Measurements from ENCODE around the gene VEPH1. TPM values are rescaled to one million over a fixed set of nuclear protein-coding genes. Genes with fewer than 3 reads are reported as not detected.

VEPH1 gene
- polyA plus RNA-seq, 1 donor (not counting 4 experiments of a cell fraction or from before 2014, with no cell fraction given), result 0.21 TPM

DNA sequence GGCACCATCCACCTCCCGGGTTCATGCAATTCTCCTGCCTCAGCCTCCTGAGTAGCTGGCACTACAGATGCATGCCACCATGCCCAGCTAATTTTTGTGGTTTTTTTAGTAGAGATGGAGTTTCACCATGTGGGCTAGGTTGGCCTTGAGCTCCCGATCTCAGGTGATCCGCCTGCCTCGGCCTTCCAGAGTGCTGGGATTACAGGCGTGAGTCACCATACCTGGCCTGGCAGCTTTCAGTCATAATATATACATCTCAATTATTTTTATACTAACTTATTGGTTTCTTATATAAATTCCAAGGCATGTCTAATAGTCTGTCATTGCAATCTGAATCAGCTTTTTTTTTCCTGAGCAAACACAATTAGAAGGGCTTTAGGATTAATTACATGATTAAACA lies 269.3 kb downstream of the VEPH1 start:
- no peaks in the 10 kb centered on the region for H3K9me3 ChIP-seq (ENCODE audit: control insufficient read depth, low read depth, low read length)
- no peak overlapping the region for H3K27ac ChIP-seq (ENCODE audit: control insufficient read depth, insufficient read depth, low read length)
- dilution Hi-C loops (cut with MboI; ENCODE audit: extremely low pct_ligation_motif_present, low sequenced_read_pairs), result no loop called here
- no peak overlapping the region for H3K9ac ChIP-seq (ENCODE audit: control insufficient read depth, extremely low read depth, insufficient read depth, low read length)
- no peak for DNase-seq (ENCODE audit: low read depth, low spot score)
- no peaks in the 10 kb centered on the region for H3K36me3 ChIP-seq (ENCODE audit: control insufficient read depth in 2 of 2, extremely low read depth in 1 of 2, insufficient read depth in 2 of 2, low read length in 2 of 2)
- H3K4me2 ChIP-seq (ENCODE audit: control insufficient read depth, extremely low read depth, insufficient read depth, low read depth, low read length), result no peak overlapping the region
- no peak for TF ChIP-seq EZH2 (IDR thresholded peaks at IDR 0.05; ENCODE audit: low read length)
- no peak for TF ChIP-seq CTCF (optimal IDR thresholded peaks at IDR 0.05 in 1 of 3, IDR thresholded peaks at IDR 0.05 in 1 of 3, conservative IDR thresholded peaks at IDR 0.05 in 1 of 3; ENCODE audit: extremely low read depth in 1 of 3, insufficient read depth in 2 of 3, low read length in 3 of 3)
- no peak overlapping the region for H3K4me3 ChIP-seq (ENCODE audit: control insufficient read depth in 2 of 3, extremely low read depth in 1 of 3, insufficient read depth in 2 of 3, low read depth in 1 of 3, low read length in 3 of 3)
- no peak for FAIRE-seq
- no peaks in the 10 kb centered on the region for H3K79me2 ChIP-seq (ENCODE audit: control insufficient read depth, insufficient read depth, low read length)
- H3K27me3 ChIP-seq (ENCODE audit: control insufficient read depth, extremely low read depth, insufficient read depth, low read length), result no peaks in the 10 kb centered on the region
- H2AFZ ChIP-seq (ENCODE audit: control insufficient read depth, low read length), result no peak overlapping the region
- no peaks in the 10 kb centered on the region for H4K20me1 ChIP-seq (ENCODE audit: control insufficient read depth, extremely low read depth, insufficient read depth, low read length)
- no peaks in the 10 kb centered on the region for H3K4me1 ChIP-seq (ENCODE audit: control insufficient read depth, extremely low read depth, insufficient read depth, low read length)
- no peaks in the 10 kb centered on the region for H3K9me1 ChIP-seq (ENCODE audit: control insufficient read depth, extremely low read depth, insufficient read depth, low read length)

DNA sequence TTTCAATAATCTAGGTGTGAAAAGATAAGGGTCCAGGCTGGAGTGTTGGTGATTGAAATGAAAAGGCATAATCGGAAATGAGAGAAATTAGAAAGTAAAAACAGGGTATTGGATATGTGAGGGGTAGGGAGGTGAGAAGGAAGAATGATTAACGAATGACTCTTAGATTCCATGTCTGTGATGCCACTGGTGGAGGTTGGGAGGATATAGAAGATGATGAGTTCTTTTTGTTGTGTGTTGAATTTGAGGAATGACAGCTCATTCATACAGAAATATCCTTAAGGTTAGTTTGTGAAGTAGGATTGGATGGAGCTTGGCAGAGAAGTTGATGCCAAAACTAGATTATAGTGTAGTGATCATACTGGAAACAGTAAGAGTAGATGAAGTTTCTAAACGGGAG lies 271.1 kb downstream of the VEPH1 start:
- TF ChIP-seq EZH2 (IDR thresholded peaks at IDR 0.05; ENCODE audit: low read length) (no peak), CTCF (optimal IDR thresholded peaks at IDR 0.05 in 1 of 3, IDR thresholded peaks at IDR 0.05 in 1 of 3, conservative IDR thresholded peaks at IDR 0.05 in 1 of 3; ENCODE audit: extremely low read depth in 1 of 3, insufficient read depth in 2 of 3, low read length in 3 of 3) (no peak)
- Histone ChIP-seq H3K79me2 (ENCODE audit: control insufficient read depth, insufficient read depth, low read length) (no peaks in the 10 kb centered on the region), H2AFZ (ENCODE audit: control insufficient read depth, low read length) (no peak overlapping the region), H3K9me3 (ENCODE audit: control insufficient read depth, low read depth, low read length) (no peaks in the 10 kb centered on the region), H3K36me3 (ENCODE audit: control insufficient read depth in 2 of 2, extremely low read depth in 1 of 2, insufficient read depth in 2 of 2, low read length in 2 of 2) (no peaks in the 10 kb centered on the region), H4K20me1 (ENCODE audit: control insufficient read depth, extremely low read depth, insufficient read depth, low read length) (no peaks in the 10 kb centered on the region), H3K4me2 (ENCODE audit: control insufficient read depth, extremely low read depth, insufficient read depth, low read depth, low read length) (no peak overlapping the region), H3K4me3 (ENCODE audit: control insufficient read depth in 2 of 3, extremely low read depth in 1 of 3, insufficient read depth in 2 of 3, low read depth in 1 of 3, low read length in 3 of 3) (no peak overlapping the region), H3K27me3 (ENCODE audit: control insufficient read depth, extremely low read depth, insufficient read depth, low read length) (no peaks in the 10 kb centered on the region), H3K4me1 (ENCODE audit: control insufficient read depth, extremely low read depth, insufficient read depth, low read length) (no peaks in the 10 kb centered on the region), H3K9ac (ENCODE audit: control insufficient read depth, extremely low read depth, insufficient read depth, low read length) (no peak overlapping the region), H3K27ac (ENCODE audit: control insufficient read depth, insufficient read depth, low read length) (no peak overlapping the region), H3K9me1 (ENCODE audit: control insufficient read depth, extremely low read depth, insufficient read depth, low read length) (no peaks in the 10 kb centered on the region)
- no peak for DNase-seq (ENCODE audit: low read depth, low spot score)
- FAIRE-seq, result no peak
- dilution Hi-C loops (cut with MboI; ENCODE audit: extremely low pct_ligation_motif_present, low sequenced_read_pairs), result no loop called here
